H1 (cell line): ENCODE measurements around the gene IL16. TPM values are rescaled to one million over a fixed set of nuclear protein-coding genes. Genes with fewer than 3 reads are reported as not detected.

Source experiments
- ASH2L ChIP-seq: fragments of 200-600, 300-600 bp; sonication (generic); IDR thresholded peaks from one replicate; pipeline ENCODE4 v1.7.1; 2017; ENCODE audit warnings: low read length
- BRCA1 ChIP-seq: IDR thresholded peaks from 2 replicates; pipeline ENCODE4 v1.6.1; 2012; ENCODE audit warnings: low read depth, low read length, improper control_type of control experiment
- CHD7 ChIP-seq: fragments of 300-600 bp; sonication (generic); IDR thresholded peaks from 2 replicates; pipeline ENCODE4 v1.7.1; 2012; ENCODE audit warnings: low read length, moderate library complexity, mild to moderate bottlenecking, inconsistent platforms; ENCODE audit not compliant: insufficient replicate concordance
- CTBP2 ChIP-seq: IDR thresholded peaks from 2 replicates; pipeline ENCODE4 v1.7.0; 2011; ENCODE audit warnings: borderline replicate concordance, mild to moderate bottlenecking, moderate library complexity, mixed read lengths, low read length; ENCODE audit not compliant: insufficient read depth, insufficient read length
- NANOG ChIP-seq: IDR thresholded peaks from 2 replicates; pipeline ENCODE4 v1.6.1; 2011; ENCODE audit warnings: low read length, low read depth, mild to moderate bottlenecking, inconsistent platforms; ENCODE audit not compliant: insufficient read depth, poor library complexity, severe bottlenecking
- NRF1 ChIP-seq: IDR thresholded peaks from 2 replicates; pipeline ENCODE4 v1.6.1; 2011; ENCODE audit warnings: mild to moderate bottlenecking, low read depth, low read length, improper control_type of control experiment
- RFX5 ChIP-seq: IDR thresholded peaks from 2 replicates; pipeline ENCODE4 v1.6.1; 2011; ENCODE audit warnings: low read depth, low read length, improper control_type of control experiment, borderline replicate concordance
- SIRT6 ChIP-seq: IDR thresholded peaks from one replicate; pipeline ENCODE4 v1.7.1; 2012; ENCODE audit warnings: low read length, inconsistent platforms
- TAF7 ChIP-seq: optimal IDR thresholded peaks from 2 replicates; pipeline ENCODE3; 2011; ENCODE audit warnings: low read depth, mild to moderate bottlenecking, inconsistent platforms, low read length, moderate library complexity, borderline replicate concordance
- polyA plus RNA-seq, 7 experiments: library from polyadenylated mRNA; depleted of rRNA in 3 of 7; stranded (reverse) in 5 of 7; unstranded in 2 of 7; fragments of >200 nt in 5 of 7; fragments of 200-250 nt in 2 of 7; gene quantifications; 1 replicate in 5 of 7; 2 replicates in 1 of 7; 4 replicates in 1 of 7; pipeline versions ENCODE4 v1.2.1 to v1.2.3, GENCODE V29; 2011 to 2013; ENCODE audit warnings: missing spikeins in 2 of 7, mixed read lengths in 2 of 7
- total RNA-seq: library from RNA; stranded (reverse); fragmentation: NEBNext Ultra II Directional; extraction: Animal tissue kit (Norgen Biotek cat#: 25700); gene quantifications from 2 replicates; pipeline ENCODE4 v1.2.1, GENCODE V29; 2021

The IL16 gene
- total and polyA plus RNA-seq, 2 of the 8 experiments (the other 6 are each of a cell fraction or from before 2014, with no cell fraction given), result 0.03 to 0.09 TPM

DNA sequence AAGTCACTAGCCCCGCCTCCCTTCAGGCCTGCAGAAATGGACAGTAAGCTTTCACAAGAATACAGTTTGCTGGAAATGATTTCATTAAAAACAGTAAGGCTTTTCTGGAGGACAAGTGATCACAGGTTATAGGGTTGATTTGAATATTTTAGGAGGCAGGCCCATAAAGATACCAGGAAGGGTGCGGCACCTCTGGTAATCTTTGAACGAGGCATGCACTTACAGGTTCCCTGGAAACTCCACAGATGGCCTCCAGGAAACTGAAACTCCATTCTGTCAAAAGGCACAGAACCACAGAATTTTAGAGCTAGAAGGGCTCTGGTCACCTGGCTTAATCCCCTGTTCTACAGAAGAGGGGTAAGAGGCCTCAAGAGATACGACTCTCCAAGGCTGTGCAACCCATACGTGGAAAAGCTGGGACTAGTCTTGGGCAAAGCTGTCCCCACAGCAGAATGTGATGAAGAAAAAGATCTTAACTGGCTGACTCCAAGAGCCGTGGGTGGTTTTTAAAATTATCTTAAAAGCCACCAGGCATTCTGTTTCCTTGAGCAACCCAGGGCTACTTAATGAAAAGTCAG is 126.1 kb downstream of the IL16 start (continued):
- no peak for TF ChIP-seq CHD7
- TF ChIP-seq BRCA1, result no peak
- no peak for TF ChIP-seq CTBP2
- no peak for TF ChIP-seq NANOG
- TF ChIP-seq TAF7, result no peak
- no peak for TF ChIP-seq RFX5
- no peak for TF ChIP-seq ASH2L
- TF ChIP-seq SIRT6, result no peak
- no peak for TF ChIP-seq NRF1
